Psoas muscle (tissue), 8 donors: Measurements from ENCODE around the gene ROBO1. TPM values are rescaled to one million over a fixed set of nuclear protein-coding genes. Genes with fewer than 3 reads are reported as not detected.

Experiments used
- ATAC-seq, 4 donors: fragments of 200-7000 bp; cut with Tn5 transposase; one replicate each; pipeline ENCODE4 v1.9.1; 2020; ENCODE audit warnings: moderate library complexity in 3 of 4, mild to moderate bottlenecking in 2 of 4
- DNase-seq, 2 donors: peaks; one replicate each; pipeline ENCODE4 v3.0.0-alpha.2; 2020
- H3K27ac ChIP-seq: fragments of 200-600 bp; one replicate; pipeline ENCODE4 v1.8.0; 2022
- H3K27me3 ChIP-seq, 3 donors: fragments of 200-600 bp in 1 of 3; one replicate each; pipeline versions ENCODE4 v1.6.1 to v1.8.0; 2013 to 2022; ENCODE audit warnings: low read length in 2 of 3, mild to moderate bottlenecking in 2 of 3, moderate library complexity in 1 of 3; ENCODE audit not compliant: insufficient read depth in 3 of 3
- H3K36me3 ChIP-seq, 2 donors: fragments of 200-600 bp in 1 of 2; one replicate each; pipeline versions ENCODE4 v1.6.1 to v1.8.0; 2013 to 2022; ENCODE audit warnings: low read depth in 1 of 2, mild to moderate bottlenecking in 1 of 2, moderate library complexity in 1 of 2; ENCODE audit not compliant: insufficient read depth in 1 of 2
- H3K4me1 ChIP-seq: fragments of 200-600 bp; one replicate; pipeline ENCODE4 v1.8.0; 2022
- H3K4me3 ChIP-seq: fragments of 200-600 bp; one replicate; pipeline ENCODE4 v1.8.0; 2022; ENCODE audit warnings: mild to moderate bottlenecking
- H3K9me3 ChIP-seq: fragments of 200-600 bp; one replicate; pipeline ENCODE4 v1.8.0; 2022
- CTCF ChIP-seq: fragments of 200-600 bp; IDR thresholded peaks from one replicate; pipeline ENCODE4 v1.8.0; 2022; ENCODE audit warnings: antibody characterized with exemption
- WGBS, 3 donors: extraction: QIAGEN DNeasy Blood & Tissue Kit; methylation state at CpG; one replicate each; pipeline versions ENCODE4 v1.1.6 to v1.1.7; 2013; 5-methylcytosine and 5-hydroxymethylcytosine counted together
- intact Hi-C, 2 donors: fragments of 100-400 bp; cut with DNase I; formaldehyde crosslinking; loops; one replicate each; pipeline versions ENCODE4 v1.11.0 to v1.14.2; 2022
- polyA plus RNA-seq, 3 donors: library from polyadenylated mRNA; stranded (reverse); fragments of 200-250 nt; gene quantifications; one replicate each; pipeline ENCODE4 v1.2.3, GENCODE V29; 2013
- total RNA-seq, 4 donors: library from RNA; stranded (reverse); fragmentation: NEBNext Ultra II Directional in 2 of 4; extraction: Animal tissue kit (Norgen Biotek cat#: 25700) in 2 of 4; gene quantifications; one replicate each; pipeline versions ENCODE4 v1.2.1 to v1.2.4, GENCODE V29; 2021 to 2023
- donor health status: healthy with polysubstance abuse.
- donor health status: DM: no; HTN: no; CAD: no; lungs with moderate emphysema.
- donor health status: Bipolar disorder and iron deficiency.
- donor health status: healthy.
- donor health status: DM: yes; HTN: yes; CAD: no.
- donor health status: DM: no; HTN: no; CAD: no.
- donor health status: DM: no; HTN: no; CAD: no.
- donor health status: DM: yes; HTN: yes; CAD: no.

The ROBO1 gene
- total and polyA plus RNA-seq, 7 donors, result 0.52 to 14.0 (median 4.9) TPM

GRCh38 chr3:79597709-79598108, 170.1 kb downstream of the ROBO1 start:
- H3K9me3 ChIP-seq, result no peaks in the 10 kb centered on the region
- H3K36me3 ChIP-seq, result no peaks in the 10 kb centered on the region
- H3K27me3 ChIP-seq, result no peaks in the 10 kb centered on the region
- intact Hi-C loops, result no loop called here
- DNase-seq (no peak), ATAC-seq (no peak)
- no peak overlapping the region for H3K27ac ChIP-seq
- H3K4me1 ChIP-seq, result no peaks in the 10 kb centered on the region
- TF ChIP-seq CTCF, result no peak
- H3K4me3 ChIP-seq, result no peak overlapping the region
- 79 to 84% (median 82%) methylated on average over 2 of the region's 2 CpGs for WGBS, 3 donors

- intact Hi-C loops, result no loop called here
- Histone ChIP-seq H3K27ac (no peak overlapping the region), H3K4me1 (no peaks in the 10 kb centered on the region), H3K9me3 (no peaks in the 10 kb centered on the region), H3K27me3 (no peaks in the 10 kb centered on the region), H3K36me3 (no peaks in the 10 kb centered on the region), H3K4me3 (no peak overlapping the region)
- ATAC-seq (no peak), DNase-seq (no peak)
- no peak for TF ChIP-seq CTCF
Observed at GRCh38 chr3:79587150-79587549, 180.6 kb downstream of the ROBO1 start.

GRCh38 chr3:79586232-79586631, 181.6 kb downstream of the ROBO1 start:
- intact Hi-C loops, result no loop called here
- ATAC-seq (no peak), DNase-seq (no peak)
- TF ChIP-seq CTCF, result no peak
- Histone ChIP-seq H3K27ac (no peak overlapping the region), H3K4me3 (no peak overlapping the region), H3K27me3 (no peaks in the 10 kb centered on the region), H3K4me1 (no peaks in the 10 kb centered on the region), H3K9me3 (no peaks in the 10 kb centered on the region), H3K36me3 (no peaks in the 10 kb centered on the region)

GRCh38 chr3:79572930-79573329, 194.9 kb downstream of the ROBO1 start:
- no peak overlapping the region for H3K27ac ChIP-seq
- no peak for DNase-seq
- H3K4me3 ChIP-seq, result no peak overlapping the region
- no peaks in the 10 kb centered on the region for H3K36me3 ChIP-seq
- no peak for ATAC-seq
- H3K9me3 ChIP-seq, result no peaks in the 10 kb centered on the region
- intact Hi-C loops, result no loop called here
- H3K27me3 ChIP-seq, result no peaks in the 10 kb centered on the region
- WGBS, 3 donors, result 86 to 89% (median 88%) methylated on average over 7 of the region's 7 CpGs
- TF ChIP-seq CTCF, result no peak
- H3K4me1 ChIP-seq, result no peaks in the 10 kb centered on the region

- WGBS, 3 donors, result 81 to 83% (median 83%) methylated on average over 10 of the region's 10 CpGs
- intact Hi-C loops, result no loop called here
- Histone ChIP-seq H3K4me1 (no peaks in the 10 kb centered on the region), H3K4me3 (no peak overlapping the region), H3K9me3 (no peaks in the 10 kb centered on the region), H3K27ac (no peak overlapping the region), H3K36me3 (no peaks in the 10 kb centered on the region), H3K27me3 (no peaks in the 10 kb centered on the region)
- DNase-seq, result no peak
- no peak for ATAC-seq
- no peak for TF ChIP-seq CTCF
Observed at GRCh38 chr3:79568938-79569337, 198.9 kb downstream of the ROBO1 start.
